LoVo (cell line): ENCODE results near the gene PTGFR.

Source experiments
- DNase-seq: peaks from one replicate; pipeline ENCODE4 v3.0.0-alpha.2; 2016; ENCODE audit warnings: low spot score

PTGFR gene

GRCh38 chr1:78490861-78491450 is at the start of gene PTGFR:
PTGFR (plus strand) TSS chr1:78490974; CDS start chr1:78492744, 1,770 bp downstream.
- DNase-seq, result no peak

- DNase-seq, result no peak
Observed at GRCh38 chr1:78441921-78442320, 48.9 kb upstream of the PTGFR start.

GRCh38 chr1:78447086-78447485 is 43.7 kb upstream of the PTGFR start:
- no peak for DNase-seq

- no peak for DNase-seq
Observed at GRCh38 chr1:78464449-78464891, 26.3 kb upstream of the PTGFR start.

- DNase-seq, result no peak
Observed at GRCh38 chr1:78465143-78465542, 25.6 kb upstream of the PTGFR start.

GRCh38 chr1:78468521-78468920 is 22.3 kb upstream of the PTGFR start:
- no peak for DNase-seq

- no peak for DNase-seq
Observed at GRCh38 chr1:78469576-78469975, 21.2 kb upstream of the PTGFR start.

- DNase-seq, result no peak
Observed at GRCh38 chr1:78471890-78472620, 18.7 kb upstream of the PTGFR start.

GRCh38 chr1:78472851-78473496 is 17.8 kb upstream of the PTGFR start:
- DNase-seq, result no peak

GRCh38 chr1:78474092-78474491 is 16.7 kb upstream of the PTGFR start:
- DNase-seq, result no peak

GRCh38 chr1:78475888-78476610 is 14.7 kb upstream of the PTGFR start:
- DNase-seq, result no peak

- DNase-seq, result no peak
Observed at GRCh38 chr1:78483903-78484302, 6.9 kb upstream of the PTGFR start.

- no peak for DNase-seq
Observed at GRCh38 chr1:78491451-78492071, 787 bp downstream of the PTGFR start.

- no peak for DNase-seq
Observed at GRCh38 chr1:78492386-78492950, 1.7 kb downstream of the PTGFR start.

GRCh38 chr1:78493451-78493850 is 2.7 kb downstream of the PTGFR start:
- DNase-seq, result no peak

GRCh38 chr1:78497201-78497600 is 6.4 kb downstream of the PTGFR start:
- no peak for DNase-seq

- DNase-seq, result no peak
Observed at GRCh38 chr1:78500529-78500928, 9.8 kb downstream of the PTGFR start.

- no peak for DNase-seq
Observed at GRCh38 chr1:78501203-78501602, 10.4 kb downstream of the PTGFR start.

- no peak for DNase-seq
Observed at GRCh38 chr1:78511334-78511733, 20.6 kb downstream of the PTGFR start.

GRCh38 chr1:78516716-78517115 is 25.9 kb downstream of the PTGFR start:
- no peak for DNase-seq

- DNase-seq, result no peak
Observed at GRCh38 chr1:78519446-78519845, 28.7 kb downstream of the PTGFR start.

- no peak for DNase-seq
Observed at GRCh38 chr1:78520216-78520615, 29.4 kb downstream of the PTGFR start.
